OCI-LY7 (cell line): Measurements from ENCODE around the gene GRIK1.

Experiments
- EZH2phosphoT487 ChIP-seq: fragments of 200-600 bp; sonication (generic); IDR thresholded peaks from 2 replicates; pipeline ENCODE4 v1.6.1; 2018; ENCODE audit warnings: low read depth, borderline replicate concordance, mild to moderate bottlenecking, mixed run types, antibody characterized with exemption, low read length, moderate library complexity, mixed read lengths
- TF ChIP-seq, protein P1 (sequence below): fragments of 200-600 bp; sonication (generic); conservative IDR thresholded peaks from 2 replicates; pipeline ENCODE4 v1.5.1; 2014; ENCODE audit warnings: mild to moderate bottlenecking, antibody characterized with exemption, low read length, moderate library complexity, mixed read lengths

DNA sequence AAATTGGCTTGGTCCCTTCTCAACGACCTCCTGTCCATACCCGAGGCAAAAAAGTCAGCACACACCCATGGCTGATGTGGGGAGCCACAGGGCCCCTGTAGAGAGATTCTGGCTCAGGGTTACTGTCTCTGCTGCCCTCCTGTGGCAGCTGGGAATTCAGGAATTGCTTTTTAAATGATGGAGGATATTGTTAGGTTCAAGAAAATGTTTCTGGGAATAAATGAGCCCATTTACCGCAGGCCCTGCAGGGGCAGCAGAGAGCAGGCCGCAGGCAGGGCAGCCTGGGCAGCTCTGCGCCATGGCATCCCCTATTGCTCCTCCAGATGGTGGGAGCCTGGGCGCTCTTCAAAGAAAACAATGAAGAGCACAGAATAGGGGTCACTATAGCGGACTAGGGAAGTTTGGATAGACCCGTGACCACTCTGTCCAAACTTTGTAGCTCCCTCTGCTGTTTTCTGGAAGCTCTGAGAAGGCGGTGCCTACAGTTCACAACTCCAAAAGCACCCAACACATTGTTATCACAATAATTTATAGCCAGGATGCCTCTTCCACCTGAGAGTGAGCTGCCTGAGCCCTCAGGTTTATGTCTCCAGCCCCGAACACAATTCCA, 440.0 kb downstream of the GRIK1 start:
- TF ChIP-seq, protein P1, sequence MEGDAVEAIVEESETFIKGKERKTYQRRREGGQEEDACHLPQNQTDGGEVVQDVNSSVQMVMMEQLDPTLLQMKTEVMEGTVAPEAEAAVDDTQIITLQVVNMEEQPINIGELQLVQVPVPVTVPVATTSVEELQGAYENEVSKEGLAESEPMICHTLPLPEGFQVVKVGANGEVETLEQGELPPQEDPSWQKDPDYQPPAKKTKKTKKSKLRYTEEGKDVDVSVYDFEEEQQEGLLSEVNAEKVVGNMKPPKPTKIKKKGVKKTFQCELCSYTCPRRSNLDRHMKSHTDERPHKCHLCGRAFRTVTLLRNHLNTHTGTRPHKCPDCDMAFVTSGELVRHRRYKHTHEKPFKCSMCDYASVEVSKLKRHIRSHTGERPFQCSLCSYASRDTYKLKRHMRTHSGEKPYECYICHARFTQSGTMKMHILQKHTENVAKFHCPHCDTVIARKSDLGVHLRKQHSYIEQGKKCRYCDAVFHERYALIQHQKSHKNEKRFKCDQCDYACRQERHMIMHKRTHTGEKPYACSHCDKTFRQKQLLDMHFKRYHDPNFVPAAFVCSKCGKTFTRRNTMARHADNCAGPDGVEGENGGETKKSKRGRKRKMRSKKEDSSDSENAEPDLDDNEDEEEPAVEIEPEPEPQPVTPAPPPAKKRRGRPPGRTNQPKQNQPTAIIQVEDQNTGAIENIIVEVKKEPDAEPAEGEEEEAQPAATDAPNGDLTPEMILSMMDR = peak; percentile 75
- TF ChIP-seq EZH2phosphoT487 = no peak
